Progenitor cell of endocrine pancreas (in vitro differentiated cells): ENCODE results near the gene ZNF416. TPM values are rescaled to one million over a fixed set of nuclear protein-coding genes. Genes with fewer than 3 reads are reported as not detected.

Source experiments
- DNase-seq: peaks from one replicate; pipeline ENCODE4 v3.0.0; 2021; ENCODE audit warnings: low spot score; ENCODE audit not compliant: unreplicated experiment
- H3K27ac Mint-ChIP-seq: 2 replicates; pipeline ENCODE4 v1.8.0; 2021; ENCODE audit warnings: mild to moderate bottlenecking, moderate library complexity, mixed read lengths
- H3K27me3 Mint-ChIP-seq: 2 replicates; pipeline ENCODE4 v1.8.0; 2021; ENCODE audit warnings: mixed read lengths
- H3K36me3 Mint-ChIP-seq: 2 replicates; pipeline ENCODE4 v1.8.0; 2022; ENCODE audit warnings: mixed read lengths; ENCODE audit not compliant: insufficient read depth
- H3K4me1 Mint-ChIP-seq: 2 replicates; pipeline ENCODE4 v1.8.0; 2021; ENCODE audit warnings: low read depth, mixed read lengths
- H3K4me3 Mint-ChIP-seq: 2 replicates; pipeline ENCODE4 v1.8.0; 2021; ENCODE audit warnings: low read depth, mild to moderate bottlenecking, moderate library complexity, mixed read lengths
- H3K9me3 Mint-ChIP-seq: 2 replicates; pipeline ENCODE4 v1.8.0; 2021; ENCODE audit warnings: low read depth, mixed read lengths
- total RNA-seq: library from RNA; stranded (reverse); gene quantifications from 2 replicates; pipeline ENCODE4 v1.2.1, GENCODE V29; 2021
- TF ChIP-seq, protein P1 (sequence below): fragments of 200-600 bp; sonication (generic); IDR thresholded peaks from one replicate; pipeline ENCODE4 v1.5.0; 2021; ENCODE audit warnings: antibody characterized with exemption, mild to moderate bottlenecking; ENCODE audit not compliant: unreplicated experiment

Gene ZNF416
- total RNA-seq, 1 donor from 2014 or later, result 7.2 TPM

GRCh38 chr19:57611113-57611512 lies 32.4 kb upstream of the ZNF416 start:
- Mint-ChIP-seq H3K27ac (no peak overlapping the region), H3K4me1 (peaks cover 7% of the 10 kb centered on the region), H3K36me3 (peaks cover 43% of the 10 kb centered on the region), H3K4me3 (no peak overlapping the region), H3K9me3 (peaks cover 24% of the 10 kb centered on the region), H3K27me3 (no peaks in the 10 kb centered on the region)
- TF ChIP-seq, protein P1, sequence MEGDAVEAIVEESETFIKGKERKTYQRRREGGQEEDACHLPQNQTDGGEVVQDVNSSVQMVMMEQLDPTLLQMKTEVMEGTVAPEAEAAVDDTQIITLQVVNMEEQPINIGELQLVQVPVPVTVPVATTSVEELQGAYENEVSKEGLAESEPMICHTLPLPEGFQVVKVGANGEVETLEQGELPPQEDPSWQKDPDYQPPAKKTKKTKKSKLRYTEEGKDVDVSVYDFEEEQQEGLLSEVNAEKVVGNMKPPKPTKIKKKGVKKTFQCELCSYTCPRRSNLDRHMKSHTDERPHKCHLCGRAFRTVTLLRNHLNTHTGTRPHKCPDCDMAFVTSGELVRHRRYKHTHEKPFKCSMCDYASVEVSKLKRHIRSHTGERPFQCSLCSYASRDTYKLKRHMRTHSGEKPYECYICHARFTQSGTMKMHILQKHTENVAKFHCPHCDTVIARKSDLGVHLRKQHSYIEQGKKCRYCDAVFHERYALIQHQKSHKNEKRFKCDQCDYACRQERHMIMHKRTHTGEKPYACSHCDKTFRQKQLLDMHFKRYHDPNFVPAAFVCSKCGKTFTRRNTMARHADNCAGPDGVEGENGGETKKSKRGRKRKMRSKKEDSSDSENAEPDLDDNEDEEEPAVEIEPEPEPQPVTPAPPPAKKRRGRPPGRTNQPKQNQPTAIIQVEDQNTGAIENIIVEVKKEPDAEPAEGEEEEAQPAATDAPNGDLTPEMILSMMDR, result no peak
- no peak for DNase-seq

DNA sequence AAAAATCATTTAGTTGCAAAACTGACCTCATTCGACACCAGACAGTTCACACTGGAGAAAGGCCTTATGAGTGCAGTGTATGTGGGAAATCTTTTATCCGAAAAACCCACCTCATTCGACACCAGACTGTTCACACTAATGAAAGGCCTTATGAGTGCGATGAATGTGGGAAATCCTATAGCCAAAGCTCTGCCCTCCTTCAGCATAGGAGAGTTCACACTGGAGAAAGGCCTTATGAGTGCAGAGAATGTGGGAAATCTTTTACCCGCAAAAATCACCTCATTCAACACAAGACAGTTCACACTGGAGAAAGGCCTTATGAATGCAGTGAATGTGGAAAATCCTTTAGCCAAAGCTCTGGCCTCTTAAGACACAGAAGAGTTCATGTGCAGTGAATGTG lies 28.2 kb upstream of the ZNF416 start:
- peaks cover 56% of the 10 kb centered on the region for H3K36me3 Mint-ChIP-seq
- no peaks in the 10 kb centered on the region for H3K4me1 Mint-ChIP-seq
- no peak for DNase-seq
- H3K4me3 Mint-ChIP-seq, result no peak overlapping the region
- TF ChIP-seq, protein P1, result no peak
- H3K27ac Mint-ChIP-seq, result no peak overlapping the region
- no peaks in the 10 kb centered on the region for H3K27me3 Mint-ChIP-seq
- H3K9me3 Mint-ChIP-seq, result peaks cover 30% of the 10 kb centered on the region

- no peaks in the 10 kb centered on the region for H3K27me3 Mint-ChIP-seq
- DNase-seq, result peak; percentile 67
- peaks cover 28% of the 10 kb centered on the region for H3K36me3 Mint-ChIP-seq
- H3K4me1 Mint-ChIP-seq, result peaks cover 2% of the 10 kb centered on the region
- peak within 1 kb of the TSS; percentile 60 for H3K27ac Mint-ChIP-seq
- peaks cover 42% of the 10 kb centered on the region for H3K9me3 Mint-ChIP-seq
- peak within 1 kb of the TSS; percentile 83 for H3K4me3 Mint-ChIP-seq
- TF ChIP-seq, protein P1, result no peak
Observed at GRCh38 chr19:57599761-57600383, 21.2 kb upstream of the ZNF416 start, which contains the start of gene ZNF530. TSS of gene ZNF530 (plus strand) at chr19:57599885. CDS start at chr19:57604346, 4,461 bp downstream.

DNA sequence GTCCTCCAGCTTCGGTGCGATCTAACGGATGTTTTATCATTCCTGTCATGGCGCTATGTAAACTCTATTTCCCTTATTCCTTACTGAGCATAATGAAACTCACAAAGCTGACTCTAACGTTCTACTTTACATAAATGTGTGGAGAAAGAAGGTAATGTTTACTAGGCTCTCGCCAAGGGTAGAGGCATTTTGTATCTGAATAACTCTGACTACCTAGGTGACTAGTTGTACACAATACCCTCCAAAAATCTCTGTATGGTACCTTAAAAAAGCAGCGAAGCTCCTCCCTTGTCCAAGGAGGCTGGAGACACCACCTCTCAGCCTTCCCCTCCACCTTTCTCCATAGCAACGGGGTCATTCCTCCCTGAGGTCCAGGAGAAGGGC lies 20.7 kb upstream of the ZNF416 start:
- H3K4me3 Mint-ChIP-seq, result peak overlapping the region; percentile 83
- H3K9me3 Mint-ChIP-seq, result peaks cover 37% of the 10 kb centered on the region
- no peak for DNase-seq
- TF ChIP-seq, protein P1, result no peak
- H3K4me1 Mint-ChIP-seq, result peaks cover 2% of the 10 kb centered on the region
- H3K36me3 Mint-ChIP-seq, result peaks cover 23% of the 10 kb centered on the region
- H3K27ac Mint-ChIP-seq, result peak overlapping the region; percentile 60
- no peaks in the 10 kb centered on the region for H3K27me3 Mint-ChIP-seq

GRCh38 chr19:57587529-57587928 lies 8.8 kb upstream of the ZNF416 start:
- Mint-ChIP-seq H3K36me3 (peaks cover 82% of the 10 kb centered on the region), H3K27ac (no peak overlapping the region), H3K9me3 (peaks cover 67% of the 10 kb centered on the region), H3K4me1 (peaks cover 6% of the 10 kb centered on the region), H3K4me3 (no peak overlapping the region), H3K27me3 (no peaks in the 10 kb centered on the region)
- TF ChIP-seq, protein P1, result no peak
- no peak for DNase-seq
